GM23248 (cell line): ENCODE measurements around the gene RALBP1. TPM values are rescaled to one million over a fixed set of nuclear protein-coding genes. Genes with fewer than 3 reads are reported as not detected.

ENCODE experiments used
- DNase-seq: peaks from one replicate; pipeline ENCODE4 v3.0.0-alpha.2; 2015
- H2AFZ ChIP-seq: fragments of 200-600 bp; sonication (generic); 2 replicates; pipeline ENCODE4 v1.6.1; 2016; ENCODE audit warnings: antibody characterized with exemption
- H3F3A ChIP-seq: fragments of 200-600 bp; sonication (generic); 2 replicates; pipeline ENCODE4 v1.6.1; 2016; ENCODE audit warnings: mild to moderate bottlenecking, antibody characterized with exemption, mixed run types; ENCODE audit not compliant: insufficient read depth
- H3K27ac ChIP-seq: fragments of 200-600 bp; sonication (generic); 2 replicates; pipeline ENCODE4 v1.5.1; 2016; ENCODE audit warnings: mild to moderate bottlenecking
- H3K27me3 ChIP-seq: fragments of 200-600 bp; sonication (generic); replicated peaks from 2 replicates; pipeline ENCODE4 v1.6.1; 2016; ENCODE audit warnings: mild to moderate bottlenecking; ENCODE audit not compliant: insufficient read depth
- H3K36me3 ChIP-seq: fragments of 200-600 bp; sonication (generic); 2 replicates; pipeline ENCODE4 v1.6.1; 2016; ENCODE audit warnings: low read depth, mild to moderate bottlenecking
- H3K4me1 ChIP-seq: fragments of 200-600 bp; sonication (generic); 2 replicates; pipeline ENCODE4 v1.6.1; 2016; ENCODE audit warnings: mild to moderate bottlenecking; ENCODE audit not compliant: insufficient read depth
- H3K4me2 ChIP-seq: fragments of 200-600 bp; sonication (generic); one replicate; pipeline ENCODE4 v1.6.1; 2016; ENCODE audit warnings: mild to moderate bottlenecking; ENCODE audit not compliant: unreplicated experiment
- H3K4me3 ChIP-seq: fragments of 200-600 bp; sonication (generic); 2 replicates; pipeline ENCODE4 v1.5.1; 2016; ENCODE audit warnings: mild to moderate bottlenecking
- H3K79me2 ChIP-seq: fragments of 200-600 bp; sonication (generic); 2 replicates; pipeline ENCODE4 v1.6.1; 2016; ENCODE audit warnings: mild to moderate bottlenecking; ENCODE audit not compliant: insufficient read depth
- H3K9ac ChIP-seq: fragments of 200-600 bp; sonication (generic); 2 replicates; pipeline ENCODE4 v1.6.1; 2016; ENCODE audit warnings: mild to moderate bottlenecking
- H3K9me2 ChIP-seq: fragments of 200-600 bp; sonication (generic); 2 replicates; pipeline ENCODE4 v1.6.1; 2016; ENCODE audit warnings: mixed run types, mild to moderate bottlenecking, moderate library complexity; ENCODE audit not compliant: insufficient read depth
- H3K9me3 ChIP-seq: fragments of 200-600 bp; sonication (generic); one replicate; pipeline ENCODE4 v1.6.1; 2017; ENCODE audit warnings: low read depth
- H4K20me1 ChIP-seq: fragments of 200-600 bp; sonication (generic); 2 replicates; pipeline ENCODE4 v1.6.0; 2016; ENCODE audit not compliant: insufficient read depth
- EZH2 ChIP-seq: fragments of 200-600 bp; sonication (generic); IDR thresholded peaks from 2 replicates; pipeline ENCODE4 v1.6.1; 2018; ENCODE audit warnings: antibody characterized with exemption, mild to moderate bottlenecking; ENCODE audit not compliant: insufficient read depth, poor library complexity, severe bottlenecking
- EZH2phosphoT487 ChIP-seq: fragments of 200-600 bp; sonication (generic); IDR thresholded peaks from 2 replicates; pipeline ENCODE4 v1.6.1; 2018; ENCODE audit warnings: antibody characterized with exemption, moderate library complexity, mild to moderate bottlenecking, low read depth; ENCODE audit not compliant: insufficient read depth
- WGBS, 2 experiments: methylation state at CpG; one replicate each; pipeline ENCODE4 v1.1.6; 2015 to 2017; ENCODE audit warnings: low lambda C conversion rate in 2 of 2, low coverage in 1 of 2; ENCODE audit errors: missing lambda C conversion rate in 2 of 2; 5-methylcytosine and 5-hydroxymethylcytosine counted together
- in situ Hi-C: fragments of 300-500 bp; cut with MboI; formaldehyde crosslinking; loops from 2 replicates; pipeline ENCODE4 v1.15.0; 2020
- polyA plus RNA-seq: library from polyadenylated mRNA; unstranded; fragments of >200 nt; fragmentation: Nextera tagmentation; extraction: Ambion mirVana; gene quantifications from 2 replicates; pipeline ENCODE4 v1.2.1, GENCODE V29; 2016
- total RNA-seq: library from RNA; depleted of rRNA; stranded (reverse); fragments of >200 nt; shearing (Covaris generic); gene quantifications from 2 replicates; pipeline ENCODE4 v1.2.3, GENCODE V29; 2014

RALBP1 gene
- total and polyA plus RNA-seq, 2 experiments from 2014 or later = 44.7 to 83.9 TPM

- Histone ChIP-seq H3K4me3 (no peak overlapping the region), H3K79me2 (peaks cover 37% of the 10 kb centered on the region), H3K36me3 (peaks cover 62% of the 10 kb centered on the region), H3K9ac (no peak overlapping the region), H4K20me1 (no peaks in the 10 kb centered on the region; the same call in 1 of the 2 replicates), H3K9me3 (no peaks in the 10 kb centered on the region), H3K27me3 (no peaks in the 10 kb centered on the region), H3K4me2 (no peak overlapping the region), H3F3A (peaks cover 6% of the 10 kb centered on the region; the same call in 1 of the 2 replicates), H3K27ac (no peak overlapping the region), H3K4me1 (no peaks in the 10 kb centered on the region), H2AFZ (no peak overlapping the region), H3K9me2 (no peaks in the 10 kb centered on the region)
- WGBS, 2 experiments = 89 to 92% methylated on average over 3 of the region's 3 CpGs
- TF ChIP-seq EZH2 = no peak
- no peak for TF ChIP-seq EZH2phosphoT487
- in situ Hi-C loops = no loop called here
- no peak for DNase-seq
Measured at GRCh38 chr18:9552191-9552590, 76.9 kb downstream of the RALBP1 start.

DNA sequence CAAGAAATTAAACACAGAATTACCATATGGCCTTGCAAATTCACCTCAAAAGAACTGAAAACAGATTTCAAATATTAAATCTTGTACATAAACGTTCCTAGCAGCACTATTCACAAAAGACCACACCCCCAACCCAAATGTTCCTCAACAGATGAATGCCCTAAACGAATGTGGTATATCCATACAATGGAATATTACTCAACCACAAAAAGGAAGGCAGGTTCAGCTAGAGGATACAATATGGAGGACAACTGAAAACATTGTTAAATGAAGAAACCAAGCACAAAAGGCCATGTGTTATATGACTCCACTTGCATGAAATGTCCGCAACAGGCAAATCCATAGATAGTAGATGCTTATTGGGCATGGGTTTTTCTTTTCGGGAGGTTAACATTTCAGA, 77.3 kb downstream of the RALBP1 start:
- no peaks in the 10 kb centered on the region for H3K27me3 ChIP-seq
- H3K36me3 ChIP-seq = peaks cover 62% of the 10 kb centered on the region
- no peaks in the 10 kb centered on the region; the same call in 1 of the 2 replicates for H4K20me1 ChIP-seq
- in situ Hi-C loops = no loop called here
- peaks cover 6% of the 10 kb centered on the region; the same call in 1 of the 2 replicates for H3F3A ChIP-seq
- no peak overlapping the region for H3K4me3 ChIP-seq
- TF ChIP-seq EZH2phosphoT487 (no peak), EZH2 (no peak)
- H3K9me2 ChIP-seq = no peaks in the 10 kb centered on the region
- H3K79me2 ChIP-seq = peaks cover 37% of the 10 kb centered on the region
- no peak for DNase-seq
- 84 to 88% methylated on average over 4 of the region's 4 CpGs for WGBS, 2 experiments
- no peak overlapping the region for H3K27ac ChIP-seq
- no peak overlapping the region for H2AFZ ChIP-seq
- no peak overlapping the region for H3K9ac ChIP-seq
- no peak overlapping the region for H3K4me2 ChIP-seq
- H3K9me3 ChIP-seq = no peaks in the 10 kb centered on the region
- H3K4me1 ChIP-seq = no peaks in the 10 kb centered on the region

- Histone ChIP-seq H3K36me3 (peaks cover 86% of the 10 kb centered on the region), H3K9me3 (no peaks in the 10 kb centered on the region), H3K9ac (no peak overlapping the region), H3K9me2 (no peaks in the 10 kb centered on the region), H3K4me1 (no peaks in the 10 kb centered on the region), H4K20me1 (no peaks in the 10 kb centered on the region), H3K27ac (no peak overlapping the region), H3K79me2 (peaks cover 35% of the 10 kb centered on the region), H3F3A (peaks cover 6% of the 10 kb centered on the region; the same call in 1 of the 2 replicates), H3K4me3 (no peak overlapping the region), H2AFZ (no peak overlapping the region), H3K27me3 (no peaks in the 10 kb centered on the region), H3K4me2 (no peak overlapping the region)
- in situ Hi-C loops = no loop called here
- no peak for DNase-seq
- no peak for TF ChIP-seq EZH2
- no peak for TF ChIP-seq EZH2phosphoT487
- 63% methylated on average over 13 of the region's 13 CpGs for WGBS, 2 experiments
Measured at GRCh38 chr18:9557250-9557943, 82.1 kb downstream of the RALBP1 start.

GRCh38 chr18:9558387-9559064, 83.2 kb downstream of the RALBP1 start:
- H3K79me2 ChIP-seq = peaks cover 26% of the 10 kb centered on the region
- H3K9ac ChIP-seq = no peak overlapping the region
- no peak overlapping the region for H2AFZ ChIP-seq
- in situ Hi-C loops = no loop called here
- peaks cover 88% of the 10 kb centered on the region for H3K36me3 ChIP-seq
- H3K4me3 ChIP-seq = no peak overlapping the region
- H3K4me2 ChIP-seq = no peak overlapping the region
- peaks cover 10% of the 10 kb centered on the region; the same call in 1 of the 2 replicates for H3F3A ChIP-seq
- no peaks in the 10 kb centered on the region for H3K9me3 ChIP-seq
- H3K9me2 ChIP-seq = no peaks in the 10 kb centered on the region
- no peaks in the 10 kb centered on the region for H3K4me1 ChIP-seq
- H4K20me1 ChIP-seq = no peaks in the 10 kb centered on the region
- H3K27ac ChIP-seq = no peak overlapping the region
- no peaks in the 10 kb centered on the region for H3K27me3 ChIP-seq
- TF ChIP-seq EZH2phosphoT487 = no peak
- TF ChIP-seq EZH2 = no peak
- no peak for DNase-seq
- WGBS, 2 experiments = 94% methylated on average over 4 of the region's 4 CpGs
